GM12801 (cell line): ENCODE results near the gene MEI4.

Experiments used
- CTCF ChIP-seq: IDR thresholded peaks from one replicate; pipeline ENCODE4 v1.5.1; 2011; ENCODE audit warnings: control low read depth; ENCODE audit not compliant: insufficient read length; ENCODE audit errors: extremely low read depth

MEI4 gene

GRCh38 chr6:77856391-77856790, 203.6 kb downstream of the MEI4 start:
- no peak for TF ChIP-seq CTCF

GRCh38 chr6:77857421-77857820, 204.6 kb downstream of the MEI4 start:
- TF ChIP-seq CTCF: no peak

- TF ChIP-seq CTCF: no peak
Observed at GRCh38 chr6:77876300-77876699, 223.5 kb downstream of the MEI4 start.

- no peak for TF ChIP-seq CTCF
Observed at GRCh38 chr6:77879527-77879926, 226.7 kb downstream of the MEI4 start.

- TF ChIP-seq CTCF: no peak
Observed at GRCh38 chr6:77880501-77880900, 227.7 kb downstream of the MEI4 start.

GRCh38 chr6:77883851-77884250, 231.0 kb downstream of the MEI4 start:
- TF ChIP-seq CTCF: no peak

GRCh38 chr6:77893391-77893790, 240.6 kb downstream of the MEI4 start:
- no peak for TF ChIP-seq CTCF

GRCh38 chr6:77906070-77906469, 253.2 kb downstream of the MEI4 start:
- no peak for TF ChIP-seq CTCF
